ENCODE results near the gene RANBP1. TPM values are rescaled to one million over a fixed set of nuclear protein-coding genes. Genes with fewer than 3 reads are reported as not detected.

The RANBP1 gene
- total RNA-seq, 3 donors from 2014 or later, result 58.4 to 102 (median 66.0) TPM

DNA sequence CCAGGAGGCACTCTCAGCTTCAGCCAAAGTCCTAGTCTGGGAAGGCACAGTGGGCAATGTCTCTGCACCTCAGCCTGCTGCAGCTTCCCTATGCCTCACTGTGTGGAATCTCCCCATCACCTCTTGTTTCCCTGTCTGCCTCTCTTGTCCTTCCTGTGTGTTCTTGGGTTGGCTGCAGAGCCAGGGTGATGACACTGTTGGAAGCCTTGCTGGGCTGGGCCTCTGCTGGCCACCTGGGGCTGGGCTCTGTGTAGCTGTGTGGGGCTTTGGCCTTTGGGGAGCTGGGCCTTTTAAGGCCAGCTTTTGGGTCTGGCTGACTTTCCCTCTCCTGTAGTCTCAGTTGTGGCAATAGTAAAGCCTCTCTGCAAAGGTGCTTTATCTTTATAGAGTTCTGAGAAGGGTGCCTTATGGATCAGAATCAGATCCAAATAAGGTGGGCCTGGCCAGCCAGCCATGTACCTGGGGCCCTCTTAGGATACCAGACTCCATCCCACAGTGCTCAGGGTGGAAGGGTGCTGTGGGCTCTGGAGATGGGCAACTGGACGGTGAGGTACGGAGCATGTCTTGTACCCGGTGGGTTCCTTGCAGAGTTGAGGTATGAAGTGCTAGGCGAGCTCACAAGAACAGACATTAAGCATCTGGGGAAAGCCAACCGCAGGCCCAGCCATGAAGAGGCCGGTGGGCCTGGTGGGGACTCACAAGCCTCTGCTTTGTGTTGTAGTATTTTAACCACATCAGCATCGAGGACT is 10.3 kb upstream of the RANBP1 start:
- intact Hi-C loops (cut with DNase I, micrococcal nuclease), result no loop called here
- H3K36me3 ChIP-seq (ENCODE audit: low read depth), result peaks cover 8% of the 10 kb centered on the region
- no peak for TF ChIP-seq CTCF (IDR thresholded peaks at IDR 0.05)
- DNase-seq (peak in 2 of 3 donors; percentile 2 to 22), ATAC-seq (no peak)
- H3K4me1 ChIP-seq (ENCODE audit: low read depth), result no peaks in the 10 kb centered on the region
- no peak overlapping the region for H3K4me3 ChIP-seq
- no peaks in the 10 kb centered on the region for H3K9me3 ChIP-seq

DNA sequence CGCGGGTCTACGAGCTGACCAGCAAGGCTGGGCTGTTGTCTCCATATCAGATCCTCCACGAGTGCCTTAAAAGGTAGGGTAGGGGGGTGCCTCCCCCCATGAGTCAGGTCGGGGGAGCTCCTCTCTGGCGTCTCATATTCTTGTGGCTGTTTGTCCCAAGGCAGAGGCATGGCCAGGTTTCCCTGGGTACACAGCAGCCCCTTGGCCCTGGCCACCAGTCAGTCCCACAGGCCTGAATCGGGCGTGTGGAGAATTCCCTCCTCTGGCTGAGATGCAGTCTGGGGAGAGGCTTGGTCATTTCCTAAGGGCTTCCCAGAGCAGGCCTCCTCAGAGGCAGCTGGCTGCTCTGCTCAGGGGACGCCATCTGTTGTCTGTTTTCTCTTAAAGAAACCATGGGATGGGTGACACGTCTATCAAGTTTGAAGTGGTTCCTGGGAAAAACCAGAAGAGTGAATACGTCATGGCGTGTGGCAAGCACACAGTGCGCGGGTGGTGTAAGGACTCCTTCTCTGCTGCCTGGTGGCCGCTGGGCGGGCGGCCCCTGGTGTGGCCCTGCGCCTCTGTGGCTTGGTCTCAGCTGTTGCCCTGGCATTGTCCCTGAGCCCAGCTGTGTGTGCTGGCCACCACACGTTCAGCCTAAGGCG is 9.6 kb upstream of the RANBP1 start:
- intact Hi-C loops (cut with DNase I, micrococcal nuclease), result no loop called here
- H3K4me1 ChIP-seq (ENCODE audit: low read depth), result no peaks in the 10 kb centered on the region
- no peak for TF ChIP-seq CTCF (IDR thresholded peaks at IDR 0.05)
- no peak for ATAC-seq
- H3K9me3 ChIP-seq, result no peaks in the 10 kb centered on the region
- DNase-seq, result peak in 2 of 3 donors; percentile 19 to 25
- no peak overlapping the region for H3K4me3 ChIP-seq
- H3K36me3 ChIP-seq (ENCODE audit: low read depth), result peaks cover 8% of the 10 kb centered on the region

DNA sequence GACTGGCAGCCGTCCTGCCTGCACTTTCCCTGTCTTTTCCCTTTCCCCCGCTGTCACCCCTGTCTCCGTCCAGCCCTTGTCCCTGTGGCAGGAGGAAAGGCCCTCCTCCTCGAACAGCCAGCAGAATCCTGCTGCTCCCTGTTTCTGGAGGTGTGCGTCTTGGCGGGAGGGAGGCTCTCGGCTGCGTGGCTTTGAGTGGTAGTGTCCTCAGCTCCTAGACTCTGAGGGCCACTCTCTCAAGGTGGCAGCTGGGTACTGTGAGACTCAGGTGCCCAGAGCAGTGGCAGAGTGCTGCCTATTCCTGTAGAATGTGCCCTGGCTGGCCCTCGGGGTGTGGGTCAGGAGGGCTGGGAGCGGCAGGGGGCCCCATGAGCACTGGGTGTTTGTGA is 9.1 kb upstream of the RANBP1 start:
- TF ChIP-seq CTCF (IDR thresholded peaks at IDR 0.05), result no peak
- no peaks in the 10 kb centered on the region for H3K9me3 ChIP-seq
- intact Hi-C loops (cut with DNase I, micrococcal nuclease), result no loop called here
- DNase-seq (peak in 2 of 3 donors; percentile 12 to 42), ATAC-seq (no peak)
- peaks cover 8% of the 10 kb centered on the region for H3K36me3 ChIP-seq (ENCODE audit: low read depth)
- H3K4me3 ChIP-seq, result no peak overlapping the region
- no peaks in the 10 kb centered on the region for H3K4me1 ChIP-seq (ENCODE audit: low read depth)

DNA sequence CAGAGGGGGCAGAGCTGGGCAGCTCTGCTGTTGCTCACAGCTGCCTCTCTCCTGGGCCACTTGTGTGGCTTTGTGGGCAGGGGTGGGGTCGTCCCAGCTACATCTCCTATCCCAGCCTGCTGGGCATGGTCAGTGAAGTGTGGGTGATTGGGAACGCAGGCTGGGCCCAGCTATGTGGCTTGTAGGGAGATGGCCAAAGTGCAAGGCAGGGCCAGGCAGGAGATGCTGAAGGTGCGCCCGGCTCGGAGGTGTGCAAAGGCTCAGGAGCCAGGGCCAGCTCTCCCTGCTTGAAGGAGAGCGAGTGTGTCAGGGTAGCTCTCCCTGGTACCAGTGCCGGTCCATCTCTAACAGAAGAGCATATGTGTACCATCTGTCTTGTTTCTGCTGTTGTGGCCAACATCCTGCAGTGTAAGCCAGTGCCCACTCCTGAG is 8.4 kb upstream of the RANBP1 start:
- ATAC-seq (no peak), DNase-seq (peak in 2 of 3 donors; percentile 17 to 36)
- intact Hi-C loops (cut with DNase I, micrococcal nuclease), result no loop called here
- no peaks in the 10 kb centered on the region for H3K9me3 ChIP-seq
- H3K36me3 ChIP-seq (ENCODE audit: low read depth), result peaks cover 8% of the 10 kb centered on the region
- no peak overlapping the region for H3K4me3 ChIP-seq
- no peak for TF ChIP-seq CTCF (IDR thresholded peaks at IDR 0.05)
- H3K4me1 ChIP-seq (ENCODE audit: low read depth), result no peaks in the 10 kb centered on the region

DNA sequence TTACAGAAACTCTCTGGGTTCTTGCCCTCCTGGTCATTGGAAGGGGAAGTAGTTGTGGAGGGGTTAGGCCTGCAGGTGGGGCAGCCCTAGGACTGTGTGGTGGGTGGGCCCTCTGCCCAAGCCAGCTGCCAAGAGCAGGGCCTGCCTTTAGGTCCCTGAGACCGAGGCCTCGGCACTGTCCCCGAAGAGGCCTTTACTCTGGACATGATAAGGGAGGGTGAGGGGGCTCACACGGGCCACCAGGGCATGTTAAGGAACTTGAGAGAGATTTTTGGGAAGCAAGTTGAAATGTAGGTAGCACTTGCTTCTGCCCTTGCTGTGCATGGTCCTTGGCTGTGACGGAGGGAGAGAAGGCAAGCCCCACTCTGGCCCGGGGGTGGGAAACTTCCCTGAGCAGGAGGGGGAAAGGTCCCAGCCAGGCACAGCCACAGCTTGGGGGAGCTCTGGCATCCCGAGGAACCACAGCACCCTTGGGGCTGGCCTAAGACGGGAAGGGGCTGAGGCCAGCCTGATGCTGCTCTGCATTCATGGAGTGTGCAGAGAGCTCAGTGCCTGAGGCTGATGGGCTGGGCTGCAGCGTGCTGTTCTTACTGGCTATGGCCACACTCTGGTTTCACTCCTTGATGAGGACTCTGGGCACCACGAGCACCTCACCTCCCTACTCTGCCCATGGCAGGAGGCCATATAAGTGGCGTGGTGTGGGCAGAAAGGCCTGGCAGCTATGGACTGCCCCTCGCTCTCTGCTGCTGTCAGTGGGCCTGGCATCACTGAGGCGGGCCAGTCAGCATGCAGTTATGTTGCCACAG is 7.8 kb upstream of the RANBP1 start:
- DNase-seq, result peak in 2 of 3 donors; percentile 20 to 43
- no peak for TF ChIP-seq CTCF (IDR thresholded peaks at IDR 0.05)

More for the DNA sequence above, 7.8 kb upstream of the RANBP1 start:
- ATAC-seq, result no peak
- Histone ChIP-seq H3K36me3 (ENCODE audit: low read depth) (peaks cover 8% of the 10 kb centered on the region), H3K4me1 (ENCODE audit: low read depth) (no peaks in the 10 kb centered on the region), H3K4me3 (no peak overlapping the region), H3K9me3 (no peaks in the 10 kb centered on the region)
- intact Hi-C loops (cut with DNase I, micrococcal nuclease), result no loop called here
